H1 (cell line): Measurements from ENCODE around the gene TPBG. TPM values are rescaled to one million over a fixed set of nuclear protein-coding genes. Genes with fewer than 3 reads are reported as not detected.

Source experiments
- CTCF ChIA-PET: fragments of 300-600 bp; sonication (Branson Sonifier 250); formaldehyde crosslinking; loops from one replicate; lab custom pipeline; 2021; ENCODE audit not compliant: partially characterized antibody; lab: Charles Lee
- POLR2A ChIA-PET: fragments of 300-600 bp; sonication (Branson Sonifier 250); formaldehyde crosslinking; loops from one replicate; lab custom pipeline; 2021; ENCODE audit warnings: inconsistent platforms; ENCODE audit not compliant: partially characterized antibody; lab: Charles Lee
- DNase-seq, 2 experiments: peaks; one replicate each; pipeline versions ENCODE4 v3.0.0 to v3.0.0-alpha.2; 2010 to 2022; ENCODE audit warnings: low spot score in 2 of 2, low read depth in 1 of 2, mixed read lengths in 1 of 2
- FAIRE-seq: peaks from 2 replicates; lab custom pipeline; 2011; peaks lifted over from hg19 to GRCh38; lab: Jason Lieb, UNC
- H2AFZ ChIP-seq: 2 replicates; pipeline ENCODE4 v1.8.1; 2012; ENCODE audit warnings: low read length, inconsistent platforms
- H2AK5ac ChIP-seq: 2 replicates; pipeline ENCODE4 v1.6.1; 2013; ENCODE audit warnings: low read depth, low read length
- H2BK120ac ChIP-seq: replicated peaks from 2 replicates; pipeline ENCODE3; 2013; ENCODE audit warnings: low read depth, low read length, inconsistent platforms
- H2BK12ac ChIP-seq: 2 replicates; pipeline ENCODE4 v1.6.1; 2013; ENCODE audit warnings: low read depth, low read length
- H2BK15ac ChIP-seq: 2 replicates; pipeline ENCODE4 v1.6.1; 2013; ENCODE audit warnings: low read length
- H2BK20ac ChIP-seq: 2 replicates; pipeline ENCODE4 v1.6.1; 2013; ENCODE audit warnings: low read length
- H2BK5ac ChIP-seq: 2 replicates; pipeline ENCODE4 v1.6.1; 2013; ENCODE audit warnings: low read depth, low read length
- H3K14ac ChIP-seq: 2 replicates; pipeline ENCODE4 v1.6.1; 2013; ENCODE audit warnings: inconsistent platforms; ENCODE audit not compliant: insufficient read length
- H3K18ac ChIP-seq: 2 replicates; pipeline ENCODE4 v1.6.1; 2013; ENCODE audit warnings: low read length; ENCODE audit errors: extremely low read depth
- H3K23ac ChIP-seq: 2 replicates; pipeline ENCODE4 v1.6.1; 2013; ENCODE audit warnings: inconsistent platforms; ENCODE audit not compliant: insufficient read length
- H3K23me2 ChIP-seq: 2 replicates; pipeline ENCODE4 v1.6.1; 2013; ENCODE audit warnings: low read depth, low read length
- H3K27ac ChIP-seq: 2 replicates; pipeline ENCODE4 v1.6.1; 2011; ENCODE audit warnings: low read depth, low read length, inconsistent platforms
- H3K27me3 ChIP-seq, 4 experiments: replicated peaks in 1 of 4; 1 replicate in 1 of 4; 2 replicates in 3 of 4; pipeline versions ENCODE4 v1.6.1 to v1.8.1; 2011 to 2013; ENCODE audit warnings: low read length in 3 of 4, mild to moderate bottlenecking in 3 of 4, inconsistent platforms in 2 of 4, mixed read lengths in 2 of 4, moderate library complexity in 1 of 4; ENCODE audit not compliant: control insufficient read depth in 3 of 4, insufficient read depth in 3 of 4; ENCODE audit errors: extremely low read depth in 1 of 4
- H3K36me3 ChIP-seq, 4 experiments: 2 replicates each; pipeline versions ENCODE4 v1.6.1 to v1.8.1; 2011 to 2013; ENCODE audit warnings: mild to moderate bottlenecking in 4 of 4, low read length in 3 of 4, moderate library complexity in 2 of 4, control low read depth in 1 of 4, inconsistent platforms in 1 of 4; ENCODE audit not compliant: insufficient read depth in 4 of 4, control insufficient read depth in 2 of 4
- H3K4ac ChIP-seq: replicated peaks from 2 replicates; pipeline ENCODE3; 2013; ENCODE audit warnings: low read length, low read depth, mixed read lengths, inconsistent platforms; ENCODE audit not compliant: insufficient read length
- H3K4me1 ChIP-seq, 4 experiments: replicated peaks in 1 of 4; 1 replicate in 1 of 4; 2 replicates in 3 of 4; pipeline versions ENCODE4 v1.6.1 to v1.8.1; 2011 to 2013; ENCODE audit warnings: low read length in 3 of 4, inconsistent platforms in 2 of 4, mixed read lengths in 1 of 4; ENCODE audit not compliant: insufficient read depth in 4 of 4, control insufficient read depth in 3 of 4
- H3K4me2 ChIP-seq, 2 experiments: 2 replicates each; pipeline versions ENCODE4 v1.6.1 to v1.8.1; 2011 to 2013; ENCODE audit warnings: low read depth in 2 of 2, low read length in 2 of 2, control low read depth in 1 of 2, inconsistent platforms in 1 of 2, mild to moderate bottlenecking in 1 of 2; ENCODE audit not compliant: insufficient read depth in 1 of 2
- H3K4me3 ChIP-seq, 4 experiments: fragments of 200-600, 300-600 bp in 1 of 4; sonication (generic), shearing (Covaris generic), sonication (Bioruptor Twin) in 1 of 4; 2 replicates each; pipeline versions ENCODE4 v1.5.1 to v1.8.1; 2011 to 2016; ENCODE audit warnings: low read length in 4 of 4, low read depth in 3 of 4, control low read depth in 2 of 4, inconsistent platforms in 2 of 4, mild to moderate bottlenecking in 2 of 4, mixed read lengths in 1 of 4, moderate library complexity in 1 of 4; ENCODE audit not compliant: insufficient read depth in 2 of 4; ENCODE audit errors: extremely low read depth in 1 of 4
- H3K56ac ChIP-seq: replicated peaks from 2 replicates; pipeline ENCODE3; 2013; ENCODE audit warnings: low read depth, mild to moderate bottlenecking, mixed read lengths, low read length, inconsistent platforms; ENCODE audit not compliant: insufficient read length
- H3K79me1 ChIP-seq: 2 replicates; pipeline ENCODE4 v1.6.1; 2013; ENCODE audit warnings: low read depth, low read length, control low read depth
- H3K79me2 ChIP-seq, 2 experiments: 2 replicates each; pipeline versions ENCODE4 v1.6.1 to v1.8.1; 2012 to 2013; ENCODE audit warnings: low read length in 2 of 2, mild to moderate bottlenecking in 2 of 2, inconsistent platforms in 1 of 2; ENCODE audit not compliant: insufficient read depth in 2 of 2, control insufficient read depth in 1 of 2
- H3K9ac ChIP-seq, 4 experiments: replicated peaks in 1 of 4; 1 replicate in 1 of 4; 2 replicates in 3 of 4; pipeline versions ENCODE4 v1.6.1 to v1.8.1; 2011 to 2013; ENCODE audit warnings: low read depth in 3 of 4, low read length in 3 of 4, control low read depth in 2 of 4, mild to moderate bottlenecking in 2 of 4, moderate library complexity in 2 of 4, inconsistent platforms in 1 of 4; ENCODE audit errors: extremely low read depth in 1 of 4
- H3K9me3 ChIP-seq, 2 experiments: 2 replicates each; pipeline versions ENCODE4 v1.6.1 to v1.8.1; 2012 to 2013; ENCODE audit warnings: mild to moderate bottlenecking in 2 of 2, moderate library complexity in 2 of 2, control low read depth in 1 of 2, inconsistent platforms in 1 of 2, low read depth in 1 of 2, low read length in 1 of 2, mixed read lengths in 1 of 2; ENCODE audit not compliant: insufficient read depth in 2 of 2
- H4K20me1 ChIP-seq, 2 experiments: replicated peaks in 1 of 2; 2 replicates each; pipeline versions ENCODE3 to v1.8.1; 2011 to 2013; ENCODE audit warnings: inconsistent platforms in 2 of 2, low read length in 2 of 2, mild to moderate bottlenecking in 1 of 2; ENCODE audit not compliant: insufficient read depth in 2 of 2, control insufficient read depth in 1 of 2
- H4K5ac ChIP-seq: 2 replicates; pipeline ENCODE4 v1.6.1; 2013; ENCODE audit warnings: low read length, low read depth, mixed read lengths, inconsistent platforms; ENCODE audit not compliant: insufficient read length
- H4K8ac ChIP-seq: 2 replicates; pipeline ENCODE4 v1.8.0; 2013; ENCODE audit warnings: mild to moderate bottlenecking, moderate library complexity, low read length, inconsistent platforms; ENCODE audit not compliant: insufficient read depth; ENCODE audit errors: extremely low read depth
- H4K91ac ChIP-seq: replicated peaks from 2 replicates; pipeline ENCODE3; 2013; ENCODE audit warnings: low read length, mixed read lengths, inconsistent platforms; ENCODE audit not compliant: insufficient read length
- CBX8 ChIP-seq: fragments of 300-800, 300-1000 bp; sonication (generic); IDR thresholded peaks from 2 replicates; pipeline ENCODE4 v1.7.1; 2016; ENCODE audit warnings: low read depth, low read length, borderline replicate concordance
- POLR2A ChIP-seq, 2 experiments: IDR thresholded peaks; 1 replicate in 1 of 2; 2 replicates in 1 of 2; pipeline ENCODE4 v1.6.1; 2011; ENCODE audit warnings: low read depth in 2 of 2, low read length in 2 of 2, mild to moderate bottlenecking in 2 of 2; ENCODE audit errors: control extremely low read depth in 1 of 2
- WGBS, 2 experiments: shearing (Covaris generic) in 1 of 2; methylation state at CpG; one replicate each; pipeline versions ENCODE4 v1.1.6 to v1.1.7; 2013 to 2015; ENCODE audit warnings: low lambda C conversion rate in 2 of 2, mixed read lengths in 2 of 2, inconsistent platforms in 1 of 2, low coverage in 1 of 2, missing lambda C conversion rate in 1 of 2; ENCODE audit not compliant: insufficient replicate concordance in 2 of 2, insufficient coverage in 1 of 2, insufficient read length in 1 of 2; ENCODE audit errors: extremely low coverage in 1 of 2, missing lambda C conversion rate in 1 of 2; 5-methylcytosine and 5-hydroxymethylcytosine counted together
- polyA plus RNA-seq, 7 experiments: library from polyadenylated mRNA; depleted of rRNA in 3 of 7; stranded (reverse) in 5 of 7; unstranded in 2 of 7; fragments of >200 nt in 5 of 7; fragments of 200-250 nt in 2 of 7; gene quantifications; 1 replicate in 5 of 7; 2 replicates in 1 of 7; 4 replicates in 1 of 7; pipeline versions ENCODE4 v1.2.1 to v1.2.3, GENCODE V29; 2011 to 2013; ENCODE audit warnings: missing spikeins in 2 of 7, mixed read lengths in 2 of 7
- total RNA-seq: library from RNA; stranded (reverse); fragmentation: NEBNext Ultra II Directional; extraction: Animal tissue kit (Norgen Biotek cat#: 25700); gene quantifications from 2 replicates; pipeline ENCODE4 v1.2.1, GENCODE V29; 2021

The TPBG gene
- total and polyA plus RNA-seq, 2 of the 8 experiments (the other 6 are each of a cell fraction or from before 2014, with no cell fraction given): 28.4 to 33.6 TPM

DNA sequence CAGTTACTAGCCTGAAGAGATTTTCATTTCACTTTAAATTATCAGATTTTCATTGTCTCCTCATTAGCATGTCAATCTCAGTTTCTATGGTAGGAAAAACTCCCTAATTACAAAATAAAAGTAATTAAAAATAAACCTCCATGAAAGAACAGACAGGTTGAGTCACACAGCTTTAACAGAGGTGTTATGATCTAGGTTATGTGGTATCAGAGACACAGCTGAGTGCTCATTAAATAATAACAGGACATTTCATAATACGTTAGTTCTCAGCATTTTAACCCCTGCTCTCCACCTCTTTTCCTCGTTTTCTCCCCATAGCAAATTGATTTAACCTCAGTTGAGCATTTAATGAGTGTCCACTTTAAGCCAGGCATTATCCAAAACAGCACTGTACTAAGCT lies 21.9 kb downstream of the TPBG start:
- no peak overlapping the region for H2AK5ac ChIP-seq
- no peak overlapping the region for H2BK5ac ChIP-seq
- H3K9me3 ChIP-seq: no peaks in the 10 kb centered on the region
- no peak overlapping the region for H2AFZ ChIP-seq
- FAIRE-seq (no peak), DNase-seq (no peak)
- H4K20me1 ChIP-seq: no peaks in the 10 kb centered on the region
- H3K79me1 ChIP-seq: no peaks in the 10 kb centered on the region
- no peak overlapping the region for H3K56ac ChIP-seq
- no peaks in the 10 kb centered on the region for H3K27me3 ChIP-seq
- H2BK20ac ChIP-seq: no peak overlapping the region
- no peaks in the 10 kb centered on the region for H3K36me3 ChIP-seq
- WGBS, 2 experiments: 71% methylated on average over 2 of the region's 2 CpGs; no CpG with 5 or more reads in 1 of the 2 experiments
- H3K4ac ChIP-seq: no peak overlapping the region
- no peak overlapping the region for H4K91ac ChIP-seq
- no peaks in the 10 kb centered on the region for H3K23me2 ChIP-seq
- H3K79me2 ChIP-seq: no peaks in the 10 kb centered on the region
- CTCF ChIA-PET: interaction anchor here (0.6 to 1.3 kb wide), 2 partner anchors 21 to 614 kb away, joined by 3 read pairs; no protein-coding TSS in a partner anchor
- POLR2A ChIA-PET: no interaction called here
- no peak overlapping the region for H3K27ac ChIP-seq
- H3K4me1 ChIP-seq: peaks cover 0 to 11% (median 2%) of the 10 kb centered on the region in 4 experiments; a peak in 3 of 7 replicates
- no peak overlapping the region for H3K9ac ChIP-seq
- H4K5ac ChIP-seq: no peak overlapping the region
- no peak overlapping the region for H3K18ac ChIP-seq
- H2BK15ac ChIP-seq: no peak overlapping the region
- H3K14ac ChIP-seq: no peak overlapping the region
- no peak overlapping the region for H2BK12ac ChIP-seq
- no peak overlapping the region for H3K4me3 ChIP-seq
- H4K8ac ChIP-seq: no peak overlapping the region
- H3K4me2 ChIP-seq: no peak overlapping the region
- H2BK120ac ChIP-seq: no peak overlapping the region
- H3K23ac ChIP-seq: no peak overlapping the region
- TF ChIP-seq POLR2A (IDR thresholded peaks at IDR 0.05; ENCODE audit: control extremely low read depth in 1 of 2, low read depth in 2 of 2, low read length in 2 of 2) (no peak), CBX8 (no peak)
